ENCODE measurements around the gene RNF31. TPM values are rescaled to one million over a fixed set of nuclear protein-coding genes. Genes with fewer than 3 reads are reported as not detected.
A peak's percentile ranks its signal among the peaks of the same experiment; 100 is the strongest.

Gene RNF31
- total and polyA plus RNA-seq, 2 of the 13 experiments (the other 11 are each of a cell fraction or from before 2014, with no cell fraction given) = 48.2 to 86.8 TPM

DNA sequence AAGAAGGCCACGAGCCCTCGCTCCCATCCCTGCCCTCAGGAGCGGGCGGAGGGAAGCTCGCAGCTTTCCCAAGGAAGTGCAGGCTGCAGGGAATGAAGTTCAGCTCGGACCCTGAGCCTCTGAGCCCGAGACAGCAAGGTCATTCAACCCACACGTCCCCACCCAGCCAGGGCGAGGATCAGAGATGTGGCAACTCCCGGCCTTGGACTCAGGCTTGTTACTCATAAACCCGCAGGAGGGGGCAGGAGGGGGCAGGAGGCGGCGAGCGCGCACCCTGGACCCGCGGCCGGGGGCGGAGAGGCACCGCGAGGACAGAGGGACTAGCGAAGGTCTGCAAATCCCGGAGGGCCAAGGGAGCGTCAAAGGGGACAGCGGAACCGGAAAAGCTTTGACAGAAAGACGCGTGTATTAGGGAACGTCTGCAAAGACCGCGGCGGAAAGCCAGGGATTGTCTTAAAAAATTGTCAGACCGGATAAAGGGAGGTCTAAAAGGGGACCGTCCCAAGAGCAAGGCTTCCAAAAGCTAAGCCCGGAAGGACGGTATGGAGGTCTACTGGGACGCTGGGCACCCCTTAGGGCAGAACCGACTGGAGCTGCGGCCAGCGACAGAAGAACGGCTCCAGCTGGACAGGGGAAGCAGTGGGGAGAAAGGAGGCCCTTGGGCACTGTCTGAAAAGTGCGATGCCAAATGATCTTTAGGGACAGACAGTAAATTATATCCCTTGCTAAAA is 33.3 kb upstream of the RNF31 start (continued):
- TF ChIP-seq, protein P1, sequence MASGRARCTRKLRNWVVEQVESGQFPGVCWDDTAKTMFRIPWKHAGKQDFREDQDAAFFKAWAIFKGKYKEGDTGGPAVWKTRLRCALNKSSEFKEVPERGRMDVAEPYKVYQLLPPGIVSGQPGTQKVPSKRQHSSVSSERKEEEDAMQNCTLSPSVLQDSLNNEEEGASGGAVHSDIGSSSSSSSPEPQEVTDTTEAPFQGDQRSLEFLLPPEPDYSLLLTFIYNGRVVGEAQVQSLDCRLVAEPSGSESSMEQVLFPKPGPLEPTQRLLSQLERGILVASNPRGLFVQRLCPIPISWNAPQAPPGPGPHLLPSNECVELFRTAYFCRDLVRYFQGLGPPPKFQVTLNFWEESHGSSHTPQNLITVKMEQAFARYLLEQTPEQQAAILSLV (CRISPR knock-in tag; IDR thresholded peaks at IDR 0.05; ENCODE audit: borderline replicate concordance) = peak; percentile 99
- TF ChIP-seq KDM6A (CRISPR knock-in tag; IDR thresholded peaks at IDR 0.05; ENCODE audit: low read depth) = peak; percentile 100
- TF ChIP-seq REPIN1 (CRISPR knock-in tag; IDR thresholded peaks at IDR 0.05; ENCODE audit: borderline replicate concordance, low read depth) = peak; percentile 100
- peak; percentile 98 for TF ChIP-seq ZSCAN21 (CRISPR knock-in tag; IDR thresholded peaks at IDR 0.05; ENCODE audit: borderline replicate concordance)
- TF ChIP-seq, protein P2, sequence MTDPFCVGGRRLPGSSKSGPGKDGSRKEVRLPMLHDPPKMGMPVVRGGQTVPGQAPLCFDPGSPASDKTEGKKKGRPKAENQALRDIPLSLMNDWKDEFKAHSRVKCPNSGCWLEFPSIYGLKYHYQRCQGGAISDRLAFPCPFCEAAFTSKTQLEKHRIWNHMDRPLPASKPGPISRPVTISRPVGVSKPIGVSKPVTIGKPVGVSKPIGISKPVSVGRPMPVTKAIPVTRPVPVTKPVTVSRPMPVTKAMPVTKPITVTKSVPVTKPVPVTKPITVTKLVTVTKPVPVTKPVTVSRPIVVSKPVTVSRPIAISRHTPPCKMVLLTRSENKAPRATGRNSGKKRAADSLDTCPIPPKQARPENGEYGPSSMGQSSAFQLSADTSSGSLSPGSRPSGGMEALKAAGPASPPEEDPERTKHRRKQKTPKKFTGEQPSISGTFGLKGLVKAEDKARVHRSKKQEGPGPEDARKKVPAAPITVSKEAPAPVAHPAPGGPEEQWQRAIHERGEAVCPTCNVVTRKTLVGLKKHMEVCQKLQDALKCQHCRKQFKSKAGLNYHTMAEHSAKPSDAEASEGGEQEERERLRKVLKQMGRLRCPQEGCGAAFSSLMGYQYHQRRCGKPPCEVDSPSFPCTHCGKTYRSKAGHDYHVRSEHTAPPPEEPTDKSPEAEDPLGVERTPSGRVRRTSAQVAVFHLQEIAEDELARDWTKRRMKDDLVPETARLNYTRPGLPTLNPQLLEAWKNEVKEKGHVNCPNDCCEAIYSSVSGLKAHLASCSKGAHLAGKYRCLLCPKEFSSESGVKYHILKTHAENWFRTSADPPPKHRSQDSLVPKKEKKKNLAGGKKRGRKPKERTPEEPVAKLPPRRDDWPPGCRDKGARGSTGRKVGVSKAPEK (CRISPR knock-in tag; IDR thresholded peaks at IDR 0.05; ENCODE audit: borderline replicate concordance) = no peak
- peak; percentile 84; the same call in 1 of the 2 replicates for TF ChIP-seq CREM (IDR thresholded peaks at IDR 0.05)
- peak; percentile 39; the same call in 1 of the 2 replicates for TF ChIP-seq CREM (CRISPR knock-in tag; IDR thresholded peaks at IDR 0.05)
- peak; percentile 98; the same call in 1 of the 2 replicates for TF ChIP-seq NR1H2 (CRISPR knock-in tag; IDR thresholded peaks at IDR 0.05; ENCODE audit: borderline replicate concordance, low read depth)
- no peak for TF ChIP-seq HOXA9 (CRISPR knock-in tag; IDR thresholded peaks at IDR 0.05; ENCODE audit: borderline replicate concordance)
- peak; percentile 60; the same call in 1 of the 2 replicates for TF ChIP-seq STAT5B (CRISPR knock-in tag; IDR thresholded peaks at IDR 0.05)
- peak; percentile 95 for TF ChIP-seq FOXA3 (CRISPR knock-in tag; IDR thresholded peaks at IDR 0.05)
- TF ChIP-seq, protein P3, sequence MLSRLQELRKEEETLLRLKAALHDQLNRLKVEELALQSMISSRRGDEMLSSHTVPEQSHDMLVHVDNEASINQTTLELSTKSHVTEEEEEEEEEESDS (CRISPR knock-in tag; IDR thresholded peaks at IDR 0.05; ENCODE audit: borderline replicate concordance) = peak; percentile 93; the same call in 1 of the 2 replicates
- TF ChIP-seq KLF11 (CRISPR knock-in tag; IDR thresholded peaks at IDR 0.05) = peak; percentile 97
- peak; percentile 97 for TF ChIP-seq KDM1A (CRISPR knock-in tag; IDR thresholded peaks at IDR 0.05)
- TF ChIP-seq EP300 (IDR thresholded peaks at IDR 0.05; ENCODE audit: low read depth in 2 of 2, low read length in 2 of 2) = peak; percentile 97 to 98
- peak; percentile 98 for TF ChIP-seq EP300 (CRISPR knock-in tag; IDR thresholded peaks at IDR 0.05; ENCODE audit: borderline replicate concordance)
- TF ChIP-seq ZNF317 (CRISPR knock-in tag; IDR thresholded peaks at IDR 0.05) = peak; percentile 82; the same call in 1 of the 2 replicates
- TF ChIP-seq PLRG1 (conservative IDR thresholded peaks at IDR 0.05) = no peak
- TF ChIP-seq, protein P4, sequence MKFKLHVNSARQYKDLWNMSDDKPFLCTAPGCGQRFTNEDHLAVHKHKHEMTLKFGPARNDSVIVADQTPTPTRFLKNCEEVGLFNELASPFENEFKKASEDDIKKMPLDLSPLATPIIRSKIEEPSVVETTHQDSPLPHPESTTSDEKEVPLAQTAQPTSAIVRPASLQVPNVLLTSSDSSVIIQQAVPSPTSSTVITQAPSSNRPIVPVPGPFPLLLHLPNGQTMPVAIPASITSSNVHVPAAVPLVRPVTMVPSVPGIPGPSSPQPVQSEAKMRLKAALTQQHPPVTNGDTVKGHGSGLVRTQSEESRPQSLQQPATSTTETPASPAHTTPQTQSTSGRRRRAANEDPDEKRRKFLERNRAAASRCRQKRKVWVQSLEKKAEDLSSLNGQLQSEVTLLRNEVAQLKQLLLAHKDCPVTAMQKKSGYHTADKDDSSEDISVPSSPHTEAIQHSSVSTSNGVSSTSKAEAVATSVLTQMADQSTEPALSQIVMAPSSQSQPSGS (CRISPR knock-in tag; IDR thresholded peaks at IDR 0.05) = peak; percentile 97
- TF ChIP-seq SYNCRIP (IDR thresholded peaks at IDR 0.05; ENCODE audit: insufficient read depth, low read depth, low read length) = no peak
- TF ChIP-seq ZNF720 (CRISPR knock-in tag; IDR thresholded peaks at IDR 0.05) = 0 out of 2 replicates have a peak, but pooled peaks have one; percentile 90
- peak; percentile 86; the same call in 1 of the 2 replicates for TF ChIP-seq ZNF383 (CRISPR knock-in tag; IDR thresholded peaks at IDR 0.05; ENCODE audit: borderline replicate concordance)
- TF ChIP-seq ZBTB7B (CRISPR knock-in tag; IDR thresholded peaks at IDR 0.05) = peak; percentile 99
- peak; percentile 25; the same call in 1 of the 2 replicates for TF ChIP-seq ZSCAN20 (CRISPR knock-in tag; IDR thresholded peaks at IDR 0.05; ENCODE audit: borderline replicate concordance)
- TF ChIP-seq RCOR2 (CRISPR knock-in tag; IDR thresholded peaks at IDR 0.05) = peak; percentile 99
- TF ChIP-seq U2AF2 (IDR thresholded peaks at IDR 0.05; ENCODE audit: low read depth, low read length) = no peak; the same call in 1 of the 2 replicates

All from HepG2 (cell line).